H1 (cell line): ENCODE data around the gene FGF14.

Experiments
- ASH2L ChIP-seq: fragments of 200-600, 300-600 bp; sonication (generic); IDR thresholded peaks from one replicate; pipeline ENCODE4 v1.7.1; 2017; ENCODE audit warnings: low read length
- CEBPB ChIP-seq: IDR thresholded peaks from 2 replicates; pipeline ENCODE4 v1.6.1; 2012; ENCODE audit warnings: low read depth, low read length
- CTCF ChIP-seq, 3 experiments: IDR thresholded peaks; 1 replicate in 2 of 3; 2 replicates in 1 of 3; pipeline versions ENCODE4 v1.5.1 to v1.6.1; 2011; ENCODE audit warnings: low read length in 3 of 3, mild to moderate bottlenecking in 3 of 3, inconsistent platforms in 2 of 3, low read depth in 1 of 3, moderate library complexity in 1 of 3; ENCODE audit not compliant: insufficient read depth in 1 of 3; ENCODE audit errors: control extremely low read depth in 1 of 3
- JUN ChIP-seq: IDR thresholded peaks from 2 replicates; pipeline ENCODE4 v1.6.1; 2011; ENCODE audit warnings: low read depth, mild to moderate bottlenecking, improper control_type of control experiment, low read length
- POLR2A ChIP-seq, 2 experiments: IDR thresholded peaks; 1 replicate in 1 of 2; 2 replicates in 1 of 2; pipeline ENCODE4 v1.6.1; 2011; ENCODE audit warnings: low read depth in 2 of 2, low read length in 2 of 2, mild to moderate bottlenecking in 2 of 2; ENCODE audit errors: control extremely low read depth in 1 of 2
- POLR2AphosphoS5 ChIP-seq: IDR thresholded peaks from 2 replicates; pipeline ENCODE4 v1.6.1; 2011; ENCODE audit warnings: low read depth, low read length
- RAD21 ChIP-seq, 2 experiments: IDR thresholded peaks in 1 of 2; conservative IDR thresholded peaks in 1 of 2; 2 replicates each; pipeline ENCODE4 v1.6.1; 2011; ENCODE audit warnings: low read depth in 2 of 2, low read length in 2 of 2, improper control_type of control experiment in 1 of 2, inconsistent platforms in 1 of 2, mild to moderate bottlenecking in 1 of 2, moderate library complexity in 1 of 2
- SIN3A ChIP-seq, 2 experiments: IDR thresholded peaks in 1 of 2; conservative IDR thresholded peaks in 1 of 2; 2 replicates each; pipeline ENCODE4 v1.6.1; 2011 to 2012; ENCODE audit warnings: low read length in 2 of 2, improper control_type of control experiment in 1 of 2, low read depth in 1 of 2, mild to moderate bottlenecking in 1 of 2
- SIX5 ChIP-seq: IDR thresholded peaks from 2 replicates; pipeline ENCODE4 v1.6.1; 2011; ENCODE audit warnings: mild to moderate bottlenecking, low read depth, low read length
- SRF ChIP-seq: IDR thresholded peaks from 2 replicates; pipeline ENCODE4 v1.6.1; 2011; ENCODE audit warnings: mild to moderate bottlenecking, low read depth, low read length, moderate library complexity
- TEAD4 ChIP-seq: IDR thresholded peaks from 2 replicates; pipeline ENCODE4 v1.6.1; 2012; ENCODE audit warnings: low read depth, low read length, inconsistent platforms, mixed read lengths
- USF2 ChIP-seq: IDR thresholded peaks from 2 replicates; pipeline ENCODE4 v1.6.1; 2011; ENCODE audit warnings: low read length, improper control_type of control experiment

- TF ChIP-seq SIX5 (no peak), CTCF (IDR thresholded peaks at IDR 0.05; ENCODE audit: control extremely low read depth in 1 of 3, insufficient read depth in 1 of 3, low read depth in 1 of 3, low read length in 3 of 3) (no peak), SIN3A (conservative IDR thresholded peaks at IDR 0.05 in 1 of 2, IDR thresholded peaks at IDR 0.05 in 1 of 2; ENCODE audit: low read depth in 1 of 2, low read length in 2 of 2) (no peak), TEAD4 (no peak), POLR2AphosphoS5 (no peak), USF2 (no peak), POLR2A (IDR thresholded peaks at IDR 0.05; ENCODE audit: control extremely low read depth in 1 of 2, low read depth in 2 of 2, low read length in 2 of 2) (no peak), RAD21 (IDR thresholded peaks at IDR 0.05 in 1 of 2, conservative IDR thresholded peaks at IDR 0.05 in 1 of 2; ENCODE audit: low read depth in 2 of 2, low read length in 2 of 2) (no peak), ASH2L (no peak), JUN (no peak), CEBPB (no peak), SRF (no peak)
Measured at GRCh38 chr13:102327119-102327617, 74.7 kb downstream of the FGF14 start.
